Erythroblast (primary cell): ENCODE data around the gene MB.

Experiments used
- GATA1 ChIP-seq: IDR thresholded peaks from 2 replicates; pipeline ENCODE4 v1.6.1; 2011; ENCODE audit warnings: low read depth, mild to moderate bottlenecking, control low read depth, low read length, moderate library complexity
- POLR2A ChIP-seq: IDR thresholded peaks from 2 replicates; pipeline ENCODE4 v1.6.1; 2011; ENCODE audit warnings: mild to moderate bottlenecking, low read length

DNA sequence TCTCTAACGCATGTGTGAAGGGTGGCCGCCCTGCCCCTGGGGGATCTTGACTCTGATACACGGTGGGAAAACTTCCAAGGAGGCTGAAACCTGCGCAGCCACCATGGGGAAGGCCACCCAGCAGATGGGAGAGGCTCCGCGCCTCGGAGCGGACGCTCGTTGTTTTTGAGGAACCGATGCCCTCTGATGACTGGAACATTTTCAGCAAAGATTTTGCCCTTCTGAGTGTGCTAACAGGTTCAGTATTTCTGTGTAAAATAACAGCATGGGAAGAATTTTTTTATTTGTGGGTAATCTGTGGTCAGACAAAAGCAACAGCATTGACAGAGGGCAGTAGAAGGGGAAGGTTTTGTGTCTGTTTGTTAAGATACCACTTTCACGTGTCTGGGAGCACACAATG is 16.7 kb downstream of the MB start:
- TF ChIP-seq POLR2A (no peak), GATA1 (no peak)
